ENCODE data around the gene SCN11A. TPM values are rescaled to one million over a fixed set of nuclear protein-coding genes. Genes with fewer than 3 reads are reported as not detected.

Gene SCN11A
- total RNA-seq, 2 experiments from 2014 or later = 0.13 to 0.25 TPM

DNA sequence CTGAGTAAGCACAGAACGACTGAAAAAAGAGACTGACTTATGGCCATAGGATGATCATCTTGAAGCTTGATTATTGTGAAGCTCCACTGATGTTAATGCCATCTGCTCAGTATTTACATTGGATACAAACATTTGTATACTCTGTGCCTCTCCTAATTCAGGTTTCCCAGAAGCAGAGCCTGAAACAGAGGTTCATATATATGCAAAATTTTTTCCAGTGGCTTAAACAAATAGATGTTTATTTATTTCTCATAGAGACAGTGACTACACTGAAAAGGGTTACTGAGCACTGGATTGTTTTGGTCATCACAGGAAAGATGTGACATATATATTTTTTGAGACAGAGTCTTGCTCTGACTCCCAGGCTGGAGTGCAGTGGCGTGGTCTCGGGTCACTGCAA lies 36.3 kb downstream of the SCN11A start:
- H3K36me3 ChIP-seq (ENCODE audit: insufficient read depth, low read length) = no peaks in the 10 kb centered on the region
- intact Hi-C loops (cut with micrococcal nuclease; ENCODE audit: unreplicated experiment) = no loop called here
- CTCF ChIA-PET (ENCODE audit: unreplicated experiment) = no interaction called here
- no peaks in the 10 kb centered on the region for H3K9me2 ChIP-seq (ENCODE audit: insufficient read depth, low read length)
- no peaks in the 10 kb centered on the region for H3K4me1 ChIP-seq (ENCODE audit: insufficient read depth, low read length, poor library complexity, severe bottlenecking)
- H3K79me2 ChIP-seq (ENCODE audit: insufficient read depth, low read depth, low read length) = no peaks in the 10 kb centered on the region
- POLR2A ChIA-PET = no interaction called here
- H3K4me3 ChIP-seq (ENCODE audit: low read depth, low read length, poor library complexity, severe bottlenecking) = no peak overlapping the region
- no peak for DNase-seq (ENCODE audit: low spot score)
- no peak overlapping the region for H2AFZ ChIP-seq (ENCODE audit: low read length)
- no peak overlapping the region for H3K4me2 ChIP-seq (ENCODE audit: low read length)
- H3K9me3 ChIP-seq (ENCODE audit: low read length) = no peaks in the 10 kb centered on the region
- no peak for TF ChIP-seq EZH2phosphoT487 (IDR thresholded peaks at IDR 0.05; ENCODE audit: borderline replicate concordance, low read depth, low read length)
- TF ChIP-seq CTCF (conservative IDR thresholded peaks at IDR 0.05; ENCODE audit: low read length) = no peak
- no TSS peak for BruUV-seq (replicated peaks)
- H4K20me1 ChIP-seq (ENCODE audit: insufficient read depth, low read length) = no peaks in the 10 kb centered on the region
- no peak overlapping the region for H3K27ac ChIP-seq (ENCODE audit: low read depth, low read length, poor library complexity, severe bottlenecking)

- intact Hi-C loops (cut with micrococcal nuclease; ENCODE audit: unreplicated experiment) = no loop called here
- Histone ChIP-seq H3K27ac (ENCODE audit: low read depth, low read length, poor library complexity, severe bottlenecking) (no peak overlapping the region), H3K9me3 (ENCODE audit: low read length) (no peaks in the 10 kb centered on the region), H3K4me1 (ENCODE audit: insufficient read depth, low read length, poor library complexity, severe bottlenecking) (no peaks in the 10 kb centered on the region), H3K4me3 (ENCODE audit: low read depth, low read length, poor library complexity, severe bottlenecking) (no peak overlapping the region), H3K9me2 (ENCODE audit: insufficient read depth, low read length) (no peaks in the 10 kb centered on the region), H3K36me3 (ENCODE audit: insufficient read depth, low read length) (no peaks in the 10 kb centered on the region), H3K4me2 (ENCODE audit: low read length) (no peak overlapping the region), H2AFZ (ENCODE audit: low read length) (no peak overlapping the region), H3K79me2 (ENCODE audit: insufficient read depth, low read depth, low read length) (no peaks in the 10 kb centered on the region), H4K20me1 (ENCODE audit: insufficient read depth, low read length) (no peaks in the 10 kb centered on the region)
- TF ChIP-seq EZH2phosphoT487 (IDR thresholded peaks at IDR 0.05; ENCODE audit: borderline replicate concordance, low read depth, low read length) (no peak), CTCF (conservative IDR thresholded peaks at IDR 0.05; ENCODE audit: low read length) (no peak)
- BruUV-seq (replicated peaks) = no TSS peak
- POLR2A ChIA-PET = no interaction called here
- DNase-seq (ENCODE audit: low spot score) = no peak
- CTCF ChIA-PET (ENCODE audit: unreplicated experiment) = no interaction called here
Measured at GRCh38 chr3:39013921-39014509, 37.7 kb downstream of the SCN11A start.

GRCh38 chr3:39013289-39013688 lies 38.5 kb downstream of the SCN11A start:
- Histone ChIP-seq H3K4me1 (ENCODE audit: insufficient read depth, low read length, poor library complexity, severe bottlenecking) (no peaks in the 10 kb centered on the region), H3K79me2 (ENCODE audit: insufficient read depth, low read depth, low read length) (no peaks in the 10 kb centered on the region), H3K4me3 (ENCODE audit: low read depth, low read length, poor library complexity, severe bottlenecking) (no peak overlapping the region), H3K4me2 (ENCODE audit: low read length) (no peak overlapping the region), H3K36me3 (ENCODE audit: insufficient read depth, low read length) (no peaks in the 10 kb centered on the region), H3K9me3 (ENCODE audit: low read length) (no peaks in the 10 kb centered on the region), H4K20me1 (ENCODE audit: insufficient read depth, low read length) (no peaks in the 10 kb centered on the region), H3K27ac (ENCODE audit: low read depth, low read length, poor library complexity, severe bottlenecking) (no peak overlapping the region), H2AFZ (ENCODE audit: low read length) (no peak overlapping the region), H3K9me2 (ENCODE audit: insufficient read depth, low read length) (no peaks in the 10 kb centered on the region)
- BruUV-seq (replicated peaks) = no TSS peak
- intact Hi-C loops (cut with micrococcal nuclease; ENCODE audit: unreplicated experiment) = no loop called here
- no peak for TF ChIP-seq CTCF (conservative IDR thresholded peaks at IDR 0.05; ENCODE audit: low read length)
- no peak for TF ChIP-seq EZH2phosphoT487 (IDR thresholded peaks at IDR 0.05; ENCODE audit: borderline replicate concordance, low read depth, low read length)
- ChIA-PET POLR2A (interaction anchor here (0.6 to 1.1 kb wide), 3 partner anchors 12 to 386 kb away, joined by 3 read pairs; no protein-coding TSS in a partner anchor), CTCF (ENCODE audit: unreplicated experiment) (no interaction called here)
- DNase-seq (ENCODE audit: low spot score) = no peak
